Measurements from ENCODE around the gene EXPH5.
"Not testable (repeated sequence)": the region's sequence is repeated elsewhere in the genome, so short reads cannot be mapped to it uniquely, and the experiment has no call there.

The EXPH5 gene, protein sequence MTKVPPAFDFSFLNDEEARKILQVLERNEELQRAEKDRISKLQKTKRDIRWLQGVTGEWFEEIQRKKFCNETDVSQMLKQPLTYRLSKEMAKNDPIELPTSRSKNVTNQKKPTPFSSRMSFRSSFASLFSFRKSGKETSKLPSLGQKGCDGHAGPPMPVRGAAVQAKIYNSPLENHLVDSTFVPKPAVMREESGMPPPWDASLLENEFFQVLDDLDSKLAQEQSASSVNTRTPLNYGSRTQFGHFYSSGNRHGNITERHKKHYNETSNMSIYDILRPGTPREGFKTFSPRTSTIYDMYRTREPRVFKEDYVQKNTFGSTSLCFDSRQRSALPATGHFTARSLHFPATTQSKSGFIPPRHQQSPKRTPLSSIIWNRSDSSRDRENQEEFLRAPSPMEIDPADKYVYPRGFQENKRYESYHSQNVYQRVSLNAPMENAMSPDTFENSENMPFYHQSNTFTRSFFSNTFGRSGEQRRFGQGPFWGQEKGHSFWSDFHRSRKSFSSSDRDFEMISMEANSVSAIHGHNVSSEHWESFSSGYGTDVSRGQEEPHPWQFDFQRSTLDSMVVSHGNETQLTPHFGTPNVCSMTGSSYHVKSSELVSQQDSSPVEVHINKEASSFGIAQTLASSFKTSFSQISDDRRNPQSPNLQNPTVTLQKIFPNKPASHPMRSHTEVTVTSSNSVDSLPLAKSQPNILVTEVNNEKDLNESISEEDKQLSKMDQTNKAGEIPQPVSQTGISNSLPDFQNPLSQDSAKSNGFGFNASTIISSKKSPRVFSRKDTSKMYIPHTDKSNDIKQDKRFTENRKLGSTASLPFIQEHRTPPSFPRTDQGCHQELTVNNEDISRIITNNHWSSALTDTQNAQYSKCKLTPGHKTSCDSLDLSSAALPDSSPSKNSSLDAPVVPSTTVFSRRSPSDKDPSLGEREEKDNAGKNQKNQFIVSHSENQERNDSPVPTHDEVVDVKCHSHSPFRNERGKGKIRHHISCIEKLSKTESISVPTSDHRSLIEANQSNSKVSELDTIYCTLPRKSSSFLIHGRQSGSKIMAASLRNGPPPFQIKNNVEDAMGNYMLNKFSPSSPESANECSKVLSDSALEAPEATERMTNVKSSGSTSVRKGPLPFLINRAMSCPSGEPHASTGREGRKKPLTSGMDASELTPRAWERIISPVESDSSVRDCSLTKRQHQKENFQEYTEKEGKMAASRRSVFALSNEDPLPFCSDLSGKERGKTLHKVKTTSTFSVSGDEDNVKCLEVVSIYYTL (N-terminal part only)

GRCh38 chr11:108593214-108593922, at the start of gene EXPH5:
TSS of gene EXPH5 (minus strand) at chr11:108593768. CDS start at chr11:108593536, 232 bp downstream.
- no peak for DNase-seq

GRCh38 chr11:108641752-108642151, 48.2 kb upstream of the EXPH5 start:
- not testable (repeated sequence) for DNase-seq

DNA sequence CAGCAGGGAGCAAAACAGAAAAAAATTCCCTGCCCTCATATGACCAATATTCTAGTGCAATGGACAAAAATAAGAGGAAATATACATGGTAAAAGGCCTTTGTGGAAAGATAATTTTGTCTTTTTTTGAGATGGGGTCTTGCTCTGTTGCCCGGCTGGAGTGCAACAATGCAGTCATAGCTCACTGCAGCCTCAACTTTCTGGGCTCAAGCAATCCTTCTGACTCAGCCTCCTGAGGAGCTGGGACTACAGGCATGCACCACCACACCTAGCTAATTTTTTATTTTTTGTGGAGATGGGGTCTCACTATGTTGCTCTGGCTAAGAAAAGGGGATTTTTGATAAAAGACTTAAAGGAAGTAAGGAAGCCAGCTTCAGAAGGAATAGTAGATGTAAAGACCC, 45.6 kb upstream of the EXPH5 start:
- DNase-seq = no peak

GRCh38 chr11:108636222-108636621, 42.7 kb upstream of the EXPH5 start:
- no peak for DNase-seq

DNA sequence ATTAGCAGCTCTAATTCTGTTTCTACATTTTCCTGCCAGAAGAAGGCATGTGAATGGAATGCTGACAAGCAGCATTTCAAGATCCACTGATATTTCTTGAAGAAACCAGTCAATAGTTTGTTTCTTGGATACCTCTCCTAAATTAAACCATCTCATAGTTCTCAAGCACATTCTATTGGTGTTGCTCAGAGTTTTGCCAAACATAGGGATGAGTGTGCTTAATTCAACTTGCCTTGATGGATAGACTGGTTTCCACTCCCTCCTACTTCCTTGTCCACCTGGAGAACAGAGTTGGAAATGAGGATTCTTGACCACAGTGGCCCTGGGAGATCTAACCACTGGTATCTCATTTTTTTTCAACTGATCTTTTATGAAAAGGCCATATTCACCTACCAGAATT, 41.5 kb upstream of the EXPH5 start:
- DNase-seq = no peak

DNA sequence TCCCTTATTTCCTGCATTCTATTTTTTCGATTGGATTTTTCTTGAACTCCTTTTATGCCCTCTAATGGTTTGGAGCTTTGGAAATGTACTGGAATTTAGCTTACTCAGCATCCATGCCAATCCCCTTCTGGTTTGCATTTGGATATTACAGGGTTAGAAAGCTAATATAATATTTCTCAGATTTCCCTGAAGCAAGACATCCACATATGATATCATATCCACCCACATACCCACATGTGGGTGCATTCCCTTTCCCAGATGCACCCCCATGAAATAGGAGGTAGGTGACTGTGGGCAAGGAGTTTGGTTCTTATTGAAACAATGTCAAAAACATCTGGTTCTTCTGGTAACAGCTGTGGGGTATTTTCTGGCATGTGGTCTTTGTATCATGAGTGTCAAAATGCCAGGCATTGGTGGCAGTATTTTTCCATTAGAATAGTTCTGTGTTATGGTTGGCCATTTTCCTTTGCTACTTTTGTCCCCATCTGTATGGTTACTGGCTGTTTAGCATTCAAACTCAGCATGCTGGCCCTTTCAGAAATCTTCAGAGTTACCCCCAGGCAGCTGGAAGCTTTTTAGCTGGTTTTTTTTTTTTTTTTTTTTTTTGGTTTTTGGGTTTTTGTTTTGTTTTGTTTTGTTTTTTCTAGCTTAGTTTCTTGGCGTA, 38.6 kb upstream of the EXPH5 start:
- DNase-seq = no peak

DNA sequence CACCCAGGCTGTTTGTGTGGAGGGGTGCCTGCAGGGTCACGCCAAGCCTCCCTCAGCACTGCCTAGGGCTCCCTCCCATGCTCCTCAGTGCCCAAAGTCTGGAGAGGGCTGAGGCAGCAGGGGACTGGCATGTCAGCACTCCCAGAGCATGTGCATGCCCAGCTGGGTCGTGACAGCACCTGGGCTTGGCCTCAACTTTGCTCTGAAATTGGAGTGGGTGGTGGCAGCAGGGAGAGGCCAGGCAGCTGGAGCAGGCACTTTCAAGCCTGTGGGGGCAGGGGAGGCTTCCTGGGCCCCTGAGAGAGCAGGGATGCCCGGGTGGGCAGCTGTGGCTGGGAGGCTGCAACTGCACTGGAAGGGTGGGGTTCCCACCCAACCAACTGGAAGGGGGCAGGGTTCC, 35.7 kb upstream of the EXPH5 start:
- DNase-seq = no peak

- DNase-seq = no peak
Observed at GRCh38 chr11:108628812-108629211, 35.2 kb upstream of the EXPH5 start.

GRCh38 chr11:108628326-108628725, 34.8 kb upstream of the EXPH5 start:
- no peak for DNase-seq

GRCh38 chr11:108624196-108624925, 30.8 kb upstream of the EXPH5 start:
- DNase-seq = no peak

- no peak for DNase-seq
Observed at GRCh38 chr11:108622341-108622740, 28.8 kb upstream of the EXPH5 start.

- DNase-seq = no peak
Observed at GRCh38 chr11:108620958-108621772, 27.6 kb upstream of the EXPH5 start.

DNA sequence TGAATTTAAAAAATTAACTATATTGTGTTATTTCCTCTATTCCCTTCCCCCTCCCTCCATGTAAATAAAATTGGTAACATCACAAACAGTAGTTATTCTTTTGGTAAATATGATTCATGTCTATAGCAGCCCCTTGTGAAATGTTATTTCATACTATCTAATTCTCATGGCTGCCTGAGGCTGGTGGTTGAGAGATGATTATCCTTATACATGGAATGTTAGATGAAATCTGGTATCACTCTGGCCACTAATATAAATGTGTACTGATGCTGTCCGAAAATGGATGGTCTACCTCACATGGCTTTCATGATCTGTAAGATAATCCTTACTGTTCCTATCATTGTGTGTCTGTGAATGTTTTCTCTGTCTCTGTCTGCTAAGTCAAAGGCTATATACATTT, 25.0 kb upstream of the EXPH5 start:
- no peak for DNase-seq

- no peak for DNase-seq
Observed at GRCh38 chr11:108617055-108617454, 23.5 kb upstream of the EXPH5 start.

DNA sequence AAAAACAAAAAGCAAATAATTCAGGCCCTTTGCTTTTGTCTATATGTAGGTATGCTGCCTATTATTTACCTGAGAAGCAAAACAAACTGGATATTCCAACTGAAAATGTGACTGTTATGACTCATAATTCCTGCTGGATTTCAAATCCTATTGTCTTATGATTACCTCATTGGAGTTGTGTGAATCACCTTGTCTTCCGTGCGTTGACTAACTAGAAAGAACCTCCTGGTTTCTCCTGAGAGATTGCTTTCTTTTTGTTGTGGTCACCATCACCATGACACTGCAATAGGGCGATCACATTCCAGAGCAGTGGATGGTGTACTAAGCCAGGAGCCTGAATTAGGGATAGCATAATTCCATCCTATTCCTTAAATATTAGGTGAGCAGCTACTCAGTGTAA, 23.0 kb upstream of the EXPH5 start:
- no peak for DNase-seq

DNA sequence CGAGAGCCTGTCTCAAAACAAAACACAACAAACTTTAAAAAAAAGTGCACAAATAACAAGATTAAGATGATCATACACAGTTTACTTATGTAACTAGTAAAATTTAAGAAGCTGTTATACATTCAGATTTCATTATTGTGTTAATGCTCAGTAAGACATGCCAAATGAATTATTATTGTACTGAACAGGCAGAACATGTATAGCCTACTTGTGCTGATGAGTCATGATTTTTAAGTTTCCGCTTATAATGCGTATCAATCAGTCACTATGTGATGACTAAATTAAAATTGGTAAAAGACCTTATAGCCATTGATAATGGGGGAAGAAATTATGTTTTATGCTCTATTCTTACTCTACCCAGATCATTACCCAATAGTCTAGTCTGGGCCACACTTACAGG, 20.5 kb upstream of the EXPH5 start:
- DNase-seq = no peak

DNA sequence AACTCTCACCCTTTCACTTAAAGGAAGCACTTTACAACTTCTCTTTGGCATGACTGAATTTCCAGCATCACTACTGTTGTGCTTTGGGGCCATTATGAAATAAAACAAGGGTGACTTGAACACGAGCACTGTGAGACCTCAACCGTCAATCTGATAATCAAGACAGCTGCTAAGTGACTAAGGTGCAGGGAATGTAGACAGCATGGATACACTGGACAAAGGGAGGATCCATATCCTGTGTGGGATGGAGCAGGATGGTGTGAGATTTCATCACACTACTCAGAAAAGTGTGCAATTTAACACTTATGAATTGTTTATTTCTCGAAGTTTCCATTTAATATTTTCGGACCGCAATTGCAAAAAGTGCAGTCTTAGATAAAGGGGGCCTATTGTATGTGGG, 16.1 kb upstream of the EXPH5 start:
- no peak for DNase-seq

DNA sequence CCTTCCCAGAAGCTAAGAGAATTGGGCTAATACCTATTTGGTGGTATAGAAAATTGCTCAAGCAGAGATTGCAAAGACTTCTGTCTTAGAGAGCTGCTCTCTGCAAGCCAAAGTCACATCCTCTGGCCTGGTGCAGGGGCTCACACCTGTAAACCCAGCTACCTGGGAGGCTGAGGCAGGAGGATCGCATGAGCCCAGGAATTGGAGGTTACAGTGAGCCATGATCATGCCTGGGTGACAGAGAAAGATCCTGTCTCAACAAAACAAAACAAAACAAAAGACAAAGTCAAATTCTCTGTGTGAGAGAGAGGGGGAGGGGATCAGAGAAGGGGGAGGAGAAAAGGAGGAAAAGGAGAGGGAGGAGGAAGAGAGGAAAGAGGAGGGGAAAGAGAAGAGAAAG, 15.0 kb upstream of the EXPH5 start:
- no peak for DNase-seq

GRCh38 chr11:108606495-108607160, 13.1 kb upstream of the EXPH5 start:
- no peak for DNase-seq

DNA sequence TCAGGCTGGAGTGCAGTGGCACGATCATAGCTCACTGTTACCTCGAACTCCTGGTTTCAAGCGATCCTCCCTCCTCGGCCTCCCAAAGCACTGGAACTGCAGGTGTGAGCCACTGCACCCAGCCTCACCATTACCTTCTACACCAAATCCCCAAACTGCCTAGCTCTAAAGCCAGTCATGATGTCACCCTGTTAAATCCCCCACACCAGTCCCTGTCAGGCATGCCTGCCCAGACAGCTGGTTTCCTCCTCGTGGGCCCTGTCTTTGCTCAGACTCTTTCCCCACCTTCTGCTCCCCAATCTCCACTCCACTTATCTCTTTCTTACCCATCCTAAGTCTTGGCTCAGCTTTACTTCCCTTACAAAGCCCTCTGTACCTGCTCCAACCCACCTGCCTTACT, 12.5 kb upstream of the EXPH5 start:
- no peak for DNase-seq

All from NK-92 treated with Interleukin-12 subunit alpha and Interleukin-12 subunit beta, amount 100 ng/mL, for 24 hours (cell line).